CD4-positive, alpha-beta T cell treated with Interferon gamma for 1 hour (primary cell): ENCODE measurements around the gene PFKFB4.
A peak's percentile ranks its signal among the peaks of the same experiment; 100 is the strongest.

Experiments
- DNase-seq: peaks from one replicate; pipeline ENCODE4 v3.0.0-alpha.2; 2020

Gene PFKFB4

GRCh38 chr3:48581621-48582481, 25.2 kb upstream of the PFKFB4 start:
- no peak for DNase-seq

GRCh38 chr3:48576647-48577046, 20.0 kb upstream of the PFKFB4 start:
- DNase-seq, result no peak

GRCh38 chr3:48575366-48575765, 18.8 kb upstream of the PFKFB4 start:
- DNase-seq, result no peak

- DNase-seq, result no peak
Measured at GRCh38 chr3:48573973-48574585, 17.5 kb upstream of the PFKFB4 start.

GRCh38 chr3:48572517-48572916, 15.9 kb upstream of the PFKFB4 start:
- DNase-seq, result no peak

GRCh38 chr3:48571938-48572337, 15.3 kb upstream of the PFKFB4 start:
- DNase-seq, result no peak

- DNase-seq, result no peak
Measured at GRCh38 chr3:48569808-48570450, 13.3 kb upstream of the PFKFB4 start.

GRCh38 chr3:48569400-48569799, 12.8 kb upstream of the PFKFB4 start:
- DNase-seq, result no peak

GRCh38 chr3:48568476-48568875, 11.9 kb upstream of the PFKFB4 start:
- no peak for DNase-seq

GRCh38 chr3:48567500-48567899, 10.9 kb upstream of the PFKFB4 start:
- DNase-seq, result no peak

GRCh38 chr3:48567090-48567489, 10.5 kb upstream of the PFKFB4 start:
- DNase-seq, result no peak

- DNase-seq, result no peak
Measured at GRCh38 chr3:48566401-48566760, 9.8 kb upstream of the PFKFB4 start.

GRCh38 chr3:48565591-48566400, 9.2 kb upstream of the PFKFB4 start:
- peak; percentile 30 for DNase-seq

- no peak for DNase-seq
Measured at GRCh38 chr3:48565186-48565585, 8.6 kb upstream of the PFKFB4 start.

- DNase-seq, result no peak
Measured at GRCh38 chr3:48564667-48565066, 8.1 kb upstream of the PFKFB4 start.

GRCh38 chr3:48564022-48564421, 7.4 kb upstream of the PFKFB4 start:
- peak; percentile 82 for DNase-seq

- DNase-seq, result no peak
Measured at GRCh38 chr3:48563382-48563918, 6.8 kb upstream of the PFKFB4 start, which contains the start of gene UCN2. UCN2 (minus strand) TSS chr3:48563781; CDS start chr3:48563124, 657 bp downstream.

GRCh38 chr3:48562367-48563095, 5.9 kb upstream of the PFKFB4 start:
- DNase-seq, result no peak

- DNase-seq, result peak; percentile 28
Measured at GRCh38 chr3:48561045-48561736, 4.6 kb upstream of the PFKFB4 start.

- no peak for DNase-seq
Measured at GRCh38 chr3:48560648-48561018, 4.0 kb upstream of the PFKFB4 start.

- peak; percentile 81 for DNase-seq
Measured at GRCh38 chr3:48558493-48559134, 2.0 kb upstream of the PFKFB4 start.
